SK-N-MC (cell line): ENCODE measurements around the gene KLRB1.
"Not testable (repeated sequence)": the region's sequence is repeated elsewhere in the genome, so short reads cannot be mapped to it uniquely, and the experiment has no call there.

Experiments used
- DNase-seq: peaks from one replicate; pipeline ENCODE4 v3.0.0-alpha.2; 2011; ENCODE audit warnings: low read depth, low spot score
- H3K27ac ChIP-seq: fragments of 200-600 bp; sonication (generic); 2 replicates; pipeline ENCODE4 v1.5.1; 2016; ENCODE audit warnings: mixed run types
- H3K36me3 ChIP-seq: fragments of 200-600 bp; sonication (generic); 2 replicates; pipeline ENCODE4 v1.6.1; 2017; ENCODE audit warnings: antibody characterized with exemption, low read length, mixed read lengths; ENCODE audit not compliant: insufficient read depth
- H3K4me3 ChIP-seq: fragments of 200-600 bp; sonication (generic); 2 replicates; pipeline ENCODE4 v1.5.1; 2016
- H3K9ac ChIP-seq: fragments of 200-600 bp; sonication (generic); 2 replicates; pipeline ENCODE4 v1.8.0; 2017; ENCODE audit warnings: mixed run types, mixed read lengths; ENCODE audit not compliant: insufficient read length
- H3K9me3 ChIP-seq: fragments of 200-600 bp; sonication (generic); 2 replicates; pipeline ENCODE4 v1.6.1; 2017; ENCODE audit warnings: low read depth, mild to moderate bottlenecking, antibody characterized with exemption, low read length, moderate library complexity, mixed read lengths
- EZH2 ChIP-seq: fragments of 200-600 bp; sonication (generic); IDR thresholded peaks from one replicate; pipeline ENCODE4 v1.6.1; 2017; ENCODE audit warnings: antibody characterized with exemption
- FOXP2 ChIP-seq: optimal IDR thresholded peaks from 2 replicates; pipeline ENCODE3; 2011; ENCODE audit warnings: mild to moderate bottlenecking, moderate library complexity; ENCODE audit not compliant: insufficient read depth; ENCODE audit errors: extremely low read length, control extremely low read depth
- POLR2AphosphoS5 ChIP-seq: IDR thresholded peaks from 2 replicates; pipeline ENCODE4 v1.6.1; 2012; ENCODE audit warnings: mild to moderate bottlenecking, low read depth, low read length, borderline replicate concordance

KLRB1 gene

GRCh38 chr12:9607716-9608115, at the start of gene KLRB1:
TSS of gene KLRB1 (minus strand) at chr12:9607916. CDS start at chr12:9607839, 77 bp downstream.
- no peak for TF ChIP-seq POLR2AphosphoS5
- TF ChIP-seq FOXP2: no peak
- TF ChIP-seq EZH2: no peak

DNA sequence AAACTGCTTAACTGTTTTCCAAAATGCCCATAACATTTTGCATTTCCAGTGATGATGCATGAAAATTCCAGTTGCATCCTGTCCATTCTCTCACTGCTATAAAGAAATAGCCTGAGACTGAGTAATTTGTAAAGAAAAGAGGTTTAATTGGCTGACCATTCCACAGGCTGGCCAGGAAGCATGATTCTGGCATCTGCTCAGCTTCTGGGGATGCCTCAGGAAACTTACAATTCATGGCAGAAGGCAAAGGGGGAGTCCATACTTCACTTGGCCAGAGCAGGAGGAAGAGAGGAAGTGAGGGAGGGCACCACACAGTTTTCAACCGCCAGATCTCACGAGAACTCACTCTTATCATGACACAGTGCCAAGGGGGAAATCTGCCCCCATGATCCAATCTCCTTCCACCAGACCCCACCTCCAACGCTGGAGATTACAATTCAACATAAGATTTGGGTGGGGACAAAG, 43.6 kb upstream of the KLRB1 start:
- DNase-seq: no peak
- Histone ChIP-seq H3K27ac (peak overlapping the region; percentile 96), H3K36me3 (peaks cover 26% of the 10 kb centered on the region), H3K4me3 (peak overlapping the region; percentile 91), H3K9me3 (no peaks in the 10 kb centered on the region), H3K9ac (peak overlapping the region; percentile 8)
- TF ChIP-seq FOXP2 (no peak), EZH2 (no peak), POLR2AphosphoS5 (no peak)

More at GRCh38 chr12:9607716-9608115, at the start of gene KLRB1:
- Histone ChIP-seq H3K4me3 (no peak within 1 kb of the TSS), H3K9ac (no peak within 1 kb of the TSS), H3K36me3 (no peaks in the 10 kb centered on the region), H3K27ac (no peak within 1 kb of the TSS), H3K9me3 (no peaks in the 10 kb centered on the region)
- no peak for DNase-seq

GRCh38 chr12:9650151-9650576, 42.4 kb upstream of the KLRB1 start:
- H3K9ac ChIP-seq: peak overlapping the region; percentile 0

GRCh38 chr12:9649532-9649940, 41.8 kb upstream of the KLRB1 start:
- Histone ChIP-seq H3K36me3 (peaks cover 13% of the 10 kb centered on the region), H3K4me3 (peak overlapping the region; percentile 91), H3K27ac (peak overlapping the region; percentile 96; the same call in 1 of the 2 replicates), H3K9me3 (no peaks in the 10 kb centered on the region), H3K9ac (peak overlapping the region; percentile 86)
- TF ChIP-seq POLR2AphosphoS5 (no peak), EZH2 (no peak), FOXP2 (no peak)
- no peak for DNase-seq

More at GRCh38 chr12:9650151-9650576, 42.4 kb upstream of the KLRB1 start:
- Histone ChIP-seq H3K9me3 (no peaks in the 10 kb centered on the region), H3K27ac (peak overlapping the region; percentile 96; the same call in 1 of the 2 replicates), H3K4me3 (peak overlapping the region; percentile 91), H3K36me3 (peaks cover 19% of the 10 kb centered on the region)
- TF ChIP-seq POLR2AphosphoS5: no peak
- no peak for TF ChIP-seq EZH2
- no peak for TF ChIP-seq FOXP2
- DNase-seq: no peak

DNA sequence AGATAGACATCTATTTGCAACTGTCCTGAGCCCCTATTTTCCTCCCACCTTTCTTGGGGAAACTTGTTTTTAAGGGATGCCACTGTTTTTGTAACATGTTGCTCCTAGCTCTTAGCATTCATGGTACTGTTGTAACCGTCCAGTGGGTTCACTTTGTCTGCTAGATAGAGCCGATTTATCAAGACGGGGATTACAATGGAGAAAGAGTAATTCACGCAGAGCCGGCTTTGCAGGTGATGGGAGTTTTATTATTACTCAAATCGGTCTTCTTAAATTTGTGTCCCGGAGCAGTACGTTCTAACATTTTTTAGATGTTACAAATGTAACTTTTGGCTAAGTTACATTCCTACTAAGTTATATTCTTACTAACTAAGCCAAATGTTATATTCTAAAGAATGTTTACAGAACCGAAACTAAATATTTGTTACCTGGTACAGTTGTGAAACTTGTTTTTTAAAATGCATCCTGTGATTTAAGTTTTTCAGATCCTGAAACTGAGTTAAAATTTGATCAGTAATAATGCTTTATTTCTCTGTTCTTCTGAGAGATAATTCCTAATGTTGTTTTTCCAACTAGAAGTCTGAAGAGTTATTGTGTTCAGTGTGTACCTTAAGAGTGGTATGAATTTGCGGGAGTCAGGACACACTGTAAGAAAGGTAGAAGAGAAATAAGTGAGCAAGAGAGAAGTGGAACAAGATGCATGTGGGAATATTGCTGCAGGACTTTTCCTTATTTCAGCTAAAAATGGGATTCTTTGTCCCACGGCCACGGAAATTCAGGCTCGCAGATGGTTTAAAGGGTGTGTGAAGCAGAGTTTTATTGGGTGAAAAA, 41.2 kb upstream of the KLRB1 start:
- peak overlapping the region; percentile 91 for H3K4me3 ChIP-seq
- H3K9ac ChIP-seq: peak overlapping the region; percentile 86
- peak overlapping the region; percentile 96 for H3K27ac ChIP-seq
- no peak for DNase-seq
- H3K36me3 ChIP-seq: peaks cover 9% of the 10 kb centered on the region
- TF ChIP-seq EZH2: no peak
- TF ChIP-seq POLR2AphosphoS5: no peak
- no peak for TF ChIP-seq FOXP2
- H3K9me3 ChIP-seq: no peaks in the 10 kb centered on the region

GRCh38 chr12:9647825-9648700, 40.3 kb upstream of the KLRB1 start:
- no peak for DNase-seq
- TF ChIP-seq EZH2: no peak
- TF ChIP-seq POLR2AphosphoS5: no peak; the same call in 1 of the 2 replicates
- TF ChIP-seq FOXP2: peak; percentile 57
- Histone ChIP-seq H3K9me3 (no peaks in the 10 kb centered on the region), H3K36me3 (peaks cover under 1% of the 10 kb centered on the region), H3K9ac (peak overlapping the region; percentile 86), H3K27ac (peak overlapping the region; percentile 96), H3K4me3 (peak overlapping the region; percentile 91)

- peak overlapping the region; percentile 86 for H3K9ac ChIP-seq
- DNase-seq: no peak
- no peaks in the 10 kb centered on the region; the same call in 1 of the 2 replicates for H3K36me3 ChIP-seq
- H3K4me3 ChIP-seq: peak overlapping the region; percentile 91
- no peak for TF ChIP-seq EZH2
- TF ChIP-seq POLR2AphosphoS5: no peak
- no peak for TF ChIP-seq FOXP2
- H3K27ac ChIP-seq: peak overlapping the region; percentile 96
- H3K9me3 ChIP-seq: no peaks in the 10 kb centered on the region
Observed at GRCh38 chr12:9646794-9647781, 39.4 kb upstream of the KLRB1 start.

- H3K27ac ChIP-seq, H3K4me3 ChIP-seq, DNase-seq, H3K36me3 ChIP-seq, H3K9ac ChIP-seq, H3K9me3 ChIP-seq: not testable (repeated sequence)
Observed at GRCh38 chr12:9644985-9645551, 37.4 kb upstream of the KLRB1 start.
